ENCODE data around the gene PLA2G4E.

The PLA2G4E gene

GRCh38 chr15:41983621-41984571, 36.9 kb downstream of the PLA2G4E start:
- no peak overlapping the region for H3K4me3 ChIP-seq (ENCODE audit: insufficient read depth in 1 of 2, low read depth in 1 of 2, low read length in 2 of 2)
- H2BK15ac ChIP-seq (ENCODE audit: low read depth, poor library complexity, severe bottlenecking), result no peak overlapping the region
- peak overlapping the region in 1 of 2 experiments; percentile 29 for H3K14ac ChIP-seq (ENCODE audit: low read length in 2 of 2)
- H3K27me3 ChIP-seq (ENCODE audit: control insufficient read depth in 1 of 2, insufficient read depth in 1 of 2, low read length in 2 of 2), result peaks cover 0 to 33% of the 10 kb centered on the region in 2 experiments
- H3K4me1 ChIP-seq (ENCODE audit: control insufficient read depth, insufficient read depth, low read depth, low read length), result peaks cover 2% of the 10 kb centered on the region
- H4K91ac ChIP-seq (ENCODE audit: low read length), result no peak overlapping the region
- no peak overlapping the region for H2BK12ac ChIP-seq (ENCODE audit: low read length in 2 of 2)
- no peak overlapping the region for H3K27ac ChIP-seq (ENCODE audit: low read length, poor library complexity, severe bottlenecking)
- no peak overlapping the region for H2AFZ ChIP-seq (ENCODE audit: low read depth, low read length)
- no peak overlapping the region for H3K4me2 ChIP-seq (ENCODE audit: low read length, poor library complexity, severe bottlenecking)
- no peaks in the 10 kb centered on the region for H3K36me3 ChIP-seq (ENCODE audit: control insufficient read depth in 1 of 2, insufficient read depth in 2 of 2, low read depth in 1 of 2, low read length in 2 of 2)
- no peaks in the 10 kb centered on the region for H3K79me1 ChIP-seq (replicated peaks; ENCODE audit: low read length, poor library complexity, severe bottlenecking)
- no peak overlapping the region for H2AK5ac ChIP-seq (ENCODE audit: low read length, severe bottlenecking)
- no peak overlapping the region for H2BK120ac ChIP-seq (ENCODE audit: low read depth, low read length)
- no peak overlapping the region for H3K4ac ChIP-seq (ENCODE audit: low read depth in 1 of 2, low read length in 2 of 2)
- no peak overlapping the region for H3K9ac ChIP-seq (ENCODE audit: low read length)
- no peak overlapping the region for H2BK5ac ChIP-seq (ENCODE audit: low read depth, low read length, poor library complexity, severe bottlenecking)
- no peak overlapping the region for H3K23ac ChIP-seq (ENCODE audit: low read length in 2 of 2)
- H3K9me3 ChIP-seq (ENCODE audit: control insufficient read depth, low read length), result no peaks in the 10 kb centered on the region
- no peak for DNase-seq
- H4K8ac ChIP-seq (ENCODE audit: low read length), result no peak overlapping the region
- 91% methylated on average over 16 of the region's 17 CpGs for WGBS
- no peak overlapping the region for H3K18ac ChIP-seq (ENCODE audit: low read depth in 1 of 2, low read length in 2 of 2)

GRCh38 chr15:41983221-41983620, 37.6 kb downstream of the PLA2G4E start:
- Histone ChIP-seq H2AK5ac (ENCODE audit: low read length, severe bottlenecking) (no peak overlapping the region), H3K79me1 (replicated peaks; ENCODE audit: low read length, poor library complexity, severe bottlenecking) (no peaks in the 10 kb centered on the region), H2BK120ac (ENCODE audit: low read depth, low read length) (no peak overlapping the region), H3K14ac (ENCODE audit: low read length in 2 of 2) (no peak overlapping the region), H3K4me3 (ENCODE audit: insufficient read depth in 1 of 2, low read depth in 1 of 2, low read length in 2 of 2) (no peak overlapping the region), H2AFZ (ENCODE audit: low read depth, low read length) (no peak overlapping the region), H2BK12ac (ENCODE audit: low read length in 2 of 2) (no peak overlapping the region), H3K23ac (ENCODE audit: low read length in 2 of 2) (no peak overlapping the region), H4K91ac (ENCODE audit: low read length) (no peak overlapping the region), H3K27ac (ENCODE audit: low read length, poor library complexity, severe bottlenecking) (no peak overlapping the region), H3K4me2 (ENCODE audit: low read length, poor library complexity, severe bottlenecking) (no peak overlapping the region), H3K18ac (ENCODE audit: low read depth in 1 of 2, low read length in 2 of 2) (no peak overlapping the region), H3K27me3 (ENCODE audit: control insufficient read depth in 1 of 2, insufficient read depth in 1 of 2, low read length in 2 of 2) (peaks cover 0 to 32% of the 10 kb centered on the region in 2 experiments), H3K9me3 (ENCODE audit: control insufficient read depth, low read length) (no peaks in the 10 kb centered on the region), H3K36me3 (ENCODE audit: control insufficient read depth in 1 of 2, insufficient read depth in 2 of 2, low read depth in 1 of 2, low read length in 2 of 2) (no peaks in the 10 kb centered on the region), H2BK15ac (ENCODE audit: low read depth, poor library complexity, severe bottlenecking) (no peak overlapping the region), H4K8ac (ENCODE audit: low read length) (no peak overlapping the region), H2BK5ac (ENCODE audit: low read depth, low read length, poor library complexity, severe bottlenecking) (no peak overlapping the region), H3K4me1 (ENCODE audit: control insufficient read depth, insufficient read depth, low read depth, low read length) (peaks cover 2% of the 10 kb centered on the region), H3K9ac (ENCODE audit: low read length) (no peak overlapping the region), H3K4ac (ENCODE audit: low read depth in 1 of 2, low read length in 2 of 2) (no peak overlapping the region)
- no peak for DNase-seq
- WGBS, result 81% methylated on average over 6 of the region's 7 CpGs

GRCh38 chr15:41982133-41982930, 38.5 kb downstream of the PLA2G4E start:
- no peak overlapping the region for H2BK5ac ChIP-seq (ENCODE audit: low read depth, low read length, poor library complexity, severe bottlenecking)
- no peaks in the 10 kb centered on the region for H3K79me1 ChIP-seq (replicated peaks; ENCODE audit: low read length, poor library complexity, severe bottlenecking)
- peaks cover 0 to 29% of the 10 kb centered on the region in 2 experiments for H3K27me3 ChIP-seq (ENCODE audit: control insufficient read depth in 1 of 2, insufficient read depth in 1 of 2, low read length in 2 of 2)
- H3K27ac ChIP-seq (ENCODE audit: low read length, poor library complexity, severe bottlenecking), result no peak overlapping the region
- H3K23ac ChIP-seq (ENCODE audit: low read length in 2 of 2), result no peak overlapping the region
- no peak overlapping the region for H4K8ac ChIP-seq (ENCODE audit: low read length)
- no peak overlapping the region for H3K9ac ChIP-seq (ENCODE audit: low read length)
- no peak overlapping the region for H3K4ac ChIP-seq (ENCODE audit: low read depth in 1 of 2, low read length in 2 of 2)
- H3K4me2 ChIP-seq (ENCODE audit: low read length, poor library complexity, severe bottlenecking), result no peak overlapping the region
- H2BK120ac ChIP-seq (ENCODE audit: low read depth, low read length), result no peak overlapping the region
- no peaks in the 10 kb centered on the region for H3K9me3 ChIP-seq (ENCODE audit: control insufficient read depth, low read length)
- H3K18ac ChIP-seq (ENCODE audit: low read depth in 1 of 2, low read length in 2 of 2), result no peak overlapping the region
- H3K14ac ChIP-seq (ENCODE audit: low read length in 2 of 2), result no peak overlapping the region
- no peak for DNase-seq
- H4K91ac ChIP-seq (ENCODE audit: low read length), result no peak overlapping the region
- no peak overlapping the region for H2BK12ac ChIP-seq (ENCODE audit: low read length in 2 of 2)
- no peak overlapping the region for H3K4me3 ChIP-seq (ENCODE audit: insufficient read depth in 1 of 2, low read depth in 1 of 2, low read length in 2 of 2)
- no peak overlapping the region for H2AFZ ChIP-seq (ENCODE audit: low read depth, low read length)
- WGBS, result 91% methylated on average over 8 of the region's 10 CpGs
- H3K36me3 ChIP-seq (ENCODE audit: control insufficient read depth in 1 of 2, insufficient read depth in 2 of 2, low read depth in 1 of 2, low read length in 2 of 2), result no peaks in the 10 kb centered on the region
- H2AK5ac ChIP-seq (ENCODE audit: low read length, severe bottlenecking), result no peak overlapping the region
- H2BK15ac ChIP-seq (ENCODE audit: low read depth, poor library complexity, severe bottlenecking), result no peak overlapping the region
- peaks cover 2% of the 10 kb centered on the region for H3K4me1 ChIP-seq (ENCODE audit: control insufficient read depth, insufficient read depth, low read depth, low read length)

Measured in mesenchymal stem cell (in vitro differentiated cells and primary cell).